ENCODE results near the gene C12orf43. TPM values are rescaled to one million over a fixed set of nuclear protein-coding genes. Genes with fewer than 3 reads are reported as not detected.
A peak's percentile ranks its signal among the peaks of the same experiment; 100 is the strongest.

C12orf43 gene
- total and polyA plus RNA-seq, 2 of the 4 experiments (the other 2 are of a cell fraction), result 12.5 to 13.5 TPM

GRCh38 chr12:120972870-120973543 is 43.3 kb downstream of the C12orf43 start (continued):
- no peak for TF ChIP-seq SMC3 (IDR thresholded peaks at IDR 0.05; ENCODE audit: low read depth, low read length)

GRCh38 chr12:120971299-120972180 is 44.7 kb downstream of the C12orf43 start:
- WGBS, 2 experiments (ENCODE audit: extremely low coverage in 2 of 2, insufficient read length in 1 of 2), result 41% methylated on average over 4 of the region's 13 CpGs; no CpG with 5 or more reads in 1 of the 2 experiments
- H2BK5ac ChIP-seq (ENCODE audit: low read depth, low read length, poor library complexity, severe bottlenecking), result no peak overlapping the region
- no peak overlapping the region for H3K56ac ChIP-seq (ENCODE audit: extremely low read depth, insufficient read depth, low read length)
- CTCF ChIA-PET, result interaction anchor here (0.5 to 1.6 kb wide), 23 partner anchors 9 to 455 kb away, joined by 3 to 11 read pairs (median 4); no protein-coding TSS in a partner anchor
- no peaks in the 10 kb centered on the region for H3K36me3 ChIP-seq (ENCODE audit: control insufficient read depth, insufficient read depth, low read length)
- no peak overlapping the region for H3K27ac ChIP-seq (ENCODE audit: insufficient read depth, low read length)
- no peak overlapping the region for H2BK20ac ChIP-seq (ENCODE audit: low read depth, low read length)
- H4K8ac ChIP-seq (ENCODE audit: low read depth in 2 of 2, low read length in 2 of 2), result no peak overlapping the region
- dilution Hi-C loops (cut with HindIII; ENCODE audit: low sequenced_read_pairs, unreplicated experiment), result no loop called here
- no peak overlapping the region for H4K91ac ChIP-seq (ENCODE audit: insufficient read depth, low read depth, low read length)
- H2AK9ac ChIP-seq (replicated peaks; ENCODE audit: low read depth, low read length, poor library complexity), result no peak overlapping the region
- ATAC-seq (ENCODE audit: low read depth), result peak; percentile 92
- TF ChIP-seq MXI1 (IDR thresholded peaks at IDR 0.05; ENCODE audit: borderline replicate concordance, low read depth, low read length) (no peak), MAFK (IDR thresholded peaks at IDR 0.05; ENCODE audit: low read depth, low read length) (no peak), SMC3 (IDR thresholded peaks at IDR 0.05; ENCODE audit: low read depth, low read length) (peak; percentile 68), CEBPB (IDR thresholded peaks at IDR 0.05; ENCODE audit: low read depth, low read length) (0 out of 2 replicates have a peak, but pooled peaks have one; percentile 9), RAD21 (IDR thresholded peaks at IDR 0.05; ENCODE audit: low read length) (peak; percentile 79), POLR2A (IDR thresholded peaks at IDR 0.05; ENCODE audit: low read depth, low read length) (no peak), CTCF (conservative IDR thresholded peaks at IDR 0.05; ENCODE audit: low read depth, low read length) (peak; percentile 84)
- no peak overlapping the region for H2BK15ac ChIP-seq (ENCODE audit: low read depth, low read length)
- H3K79me1 ChIP-seq (ENCODE audit: low read depth in 1 of 2, low read length in 2 of 2), result no peaks in the 10 kb centered on the region
- in situ Hi-C loops (cut with MboI; ENCODE audit: low sequenced_read_pairs), result loop anchor here (5.0 kb wide), 1 partner anchor 389 kb away; the partner anchor contains the start of gene POP5
- POLR2A ChIA-PET (ENCODE audit: unreplicated experiment), result no interaction called here
- intact Hi-C loops (cut with micrococcal nuclease), result loop anchor here (1.0 to 5.0 kb wide), 4 partner anchors 233 to 388 kb away; partner anchors contain the start of gene UNC119B
- no peak overlapping the region for H3K18ac ChIP-seq (ENCODE audit: low read depth, low read length)
- no peak overlapping the region for H2BK120ac ChIP-seq (ENCODE audit: low read depth, low read length)
- DNase-seq, result peak; percentile 63
- no peak overlapping the region for H3K4me3 ChIP-seq (ENCODE audit: insufficient read depth, low read depth, low read length)
- no peaks in the 10 kb centered on the region for H3K9me1 ChIP-seq (ENCODE audit: insufficient read depth, low read length)
- H3K14ac ChIP-seq (replicated peaks; ENCODE audit: low read depth, low read length), result no peak overlapping the region
- H3K23ac ChIP-seq (ENCODE audit: low read depth, low read length), result no peak overlapping the region
- no peak overlapping the region for H3K9ac ChIP-seq (ENCODE audit: low read depth, low read length)
- no TSS peak for BruUV-seq (replicated peaks)
- H3K27me3 ChIP-seq (ENCODE audit: control insufficient read depth, insufficient read depth, low read length), result peaks cover 14% of the 10 kb centered on the region; the same call in 1 of the 2 replicates
- H2AFZ ChIP-seq (replicated peaks; ENCODE audit: low read length, poor library complexity), result no peak overlapping the region
- H3K9me3 ChIP-seq (ENCODE audit: control insufficient read depth, insufficient read depth, low read length), result no peaks in the 10 kb centered on the region
- H3K4ac ChIP-seq (ENCODE audit: low read depth, low read length), result no peak overlapping the region
- no peaks in the 10 kb centered on the region for H4K20me1 ChIP-seq (ENCODE audit: insufficient read depth, low read length)
- no peaks in the 10 kb centered on the region for H3K4me1 ChIP-seq (ENCODE audit: control insufficient read depth, insufficient read depth, low read length)
- no peak overlapping the region for H4K5ac ChIP-seq (ENCODE audit: low read depth, low read length)
- no peak overlapping the region for H3K4me2 ChIP-seq (ENCODE audit: low read depth, low read length)
- H2AK5ac ChIP-seq (ENCODE audit: low read depth, low read length), result no peak overlapping the region
